Epidermal melanocyte (primary cell): ENCODE results near the gene SUSD6.
A peak's percentile ranks its signal among the peaks of the same experiment; 100 is the strongest.
"Not testable (repeated sequence)": the region's sequence is repeated elsewhere in the genome, so short reads cannot be mapped to it uniquely, and the experiment has no call there.

Source experiments
- DNase-seq: peaks from one replicate; pipeline ENCODE4 v3.0.0; 2011; ENCODE audit warnings: low spot score; ENCODE audit not compliant: insufficient read length

SUSD6 gene

GRCh38 chr14:69591317-69591716 is 20.1 kb upstream of the SUSD6 start:
- no peak for DNase-seq

GRCh38 chr14:69593018-69593677 is 18.2 kb upstream of the SUSD6 start:
- peak; percentile 29 for DNase-seq

- DNase-seq = no peak
These were observed 16.6 kb upstream of the SUSD6 start for GRCh38 chr14:69594846-69595245.

DNA sequence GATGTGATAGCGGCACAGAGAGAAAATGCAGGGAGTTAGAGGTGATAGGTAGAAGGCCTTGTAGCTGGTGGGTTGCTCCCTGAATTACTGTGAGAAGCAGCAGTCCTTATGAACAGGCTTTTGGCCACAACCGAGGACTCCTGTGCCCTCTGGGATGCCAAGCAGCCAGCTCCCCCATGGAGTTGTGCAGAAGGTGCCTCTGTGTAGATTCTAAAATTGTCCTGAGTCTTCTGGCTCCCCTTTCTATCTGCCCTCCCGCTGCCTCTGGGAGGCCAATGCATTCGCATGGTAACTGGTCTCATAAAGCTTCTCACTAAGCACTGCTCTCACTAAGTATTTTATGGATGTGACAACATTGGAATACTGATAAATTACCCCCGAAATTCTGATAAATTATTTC is 16.1 kb upstream of the SUSD6 start:
- no peak for DNase-seq

- DNase-seq = not testable (repeated sequence)
These were observed 12.0 kb upstream of the SUSD6 start for GRCh38 chr14:69599431-69599830.

DNA sequence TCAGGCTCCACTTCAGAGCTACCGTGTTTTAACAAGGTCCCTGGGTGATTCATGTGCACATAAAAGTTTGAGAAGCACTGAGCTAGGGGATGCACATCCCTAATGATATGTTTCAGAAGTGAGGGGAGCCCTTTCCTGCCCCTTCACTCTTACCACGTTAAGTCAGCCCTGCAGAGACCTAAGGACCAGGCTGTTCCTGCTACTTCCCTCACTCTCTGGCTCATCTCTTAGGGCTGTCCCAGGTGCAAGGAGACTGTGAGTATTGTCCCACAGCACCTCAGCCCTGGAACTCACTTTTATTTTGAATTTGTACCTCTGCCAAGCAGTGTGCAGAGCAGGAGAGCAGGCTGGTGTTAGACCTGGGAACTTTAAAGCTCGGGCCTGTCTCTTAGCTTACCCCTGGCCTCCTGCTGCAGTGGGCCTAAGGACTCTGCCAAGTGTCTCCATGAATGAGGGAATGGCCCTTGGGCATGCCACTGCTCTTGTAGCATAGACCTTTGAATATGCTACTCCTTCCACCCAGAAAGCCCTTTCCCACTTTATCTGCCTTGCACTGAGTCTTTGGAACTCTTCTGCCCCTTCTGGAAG is 11.0 kb upstream of the SUSD6 start:
- DNase-seq = no peak

GRCh38 chr14:69605738-69606137 is 5.7 kb upstream of the SUSD6 start:
- no peak for DNase-seq

DNA sequence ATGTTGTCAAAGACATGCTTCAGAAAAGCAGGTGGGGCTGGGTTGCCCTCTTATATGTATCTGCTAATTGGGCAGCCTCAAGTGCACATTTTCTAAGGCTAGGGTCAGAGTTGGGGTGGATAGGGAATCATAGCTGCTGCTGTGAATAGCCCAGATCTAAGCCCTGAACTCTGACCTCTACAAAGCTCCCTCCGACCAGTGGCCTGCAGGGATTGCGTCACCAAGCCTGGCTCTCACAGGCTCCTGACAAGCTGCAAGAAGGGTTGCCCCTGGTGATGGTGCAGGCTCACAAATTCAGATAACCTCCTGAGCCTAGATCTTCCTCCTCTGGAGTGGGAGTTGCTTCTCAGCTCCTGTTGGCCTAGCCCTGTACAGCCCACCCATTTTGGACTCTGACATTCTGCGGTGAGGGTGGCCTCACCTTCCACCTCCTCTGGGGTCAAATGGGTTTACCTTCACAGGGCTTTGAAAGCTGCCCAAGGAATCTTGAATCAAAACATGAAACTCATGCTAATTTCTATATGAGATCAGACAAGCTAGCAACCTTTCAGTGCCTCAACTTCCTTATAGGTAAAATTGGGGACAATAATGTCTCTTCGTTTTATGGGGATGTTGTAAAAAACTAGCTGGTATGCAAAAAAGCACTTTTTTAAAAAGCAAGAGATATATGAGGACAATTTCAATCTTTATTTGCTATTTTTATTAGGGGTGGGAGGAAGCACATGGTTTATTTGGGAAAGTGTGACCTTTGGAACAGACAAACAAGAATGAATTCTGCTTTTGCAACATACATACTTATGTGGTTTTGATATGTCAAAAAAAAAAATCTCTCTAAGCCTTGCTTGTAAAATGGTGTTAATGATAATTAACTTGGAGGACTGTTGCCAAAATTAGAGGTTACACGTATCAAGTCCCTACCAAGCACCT is 4.9 kb upstream of the SUSD6 start:
- DNase-seq = no peak

DNA sequence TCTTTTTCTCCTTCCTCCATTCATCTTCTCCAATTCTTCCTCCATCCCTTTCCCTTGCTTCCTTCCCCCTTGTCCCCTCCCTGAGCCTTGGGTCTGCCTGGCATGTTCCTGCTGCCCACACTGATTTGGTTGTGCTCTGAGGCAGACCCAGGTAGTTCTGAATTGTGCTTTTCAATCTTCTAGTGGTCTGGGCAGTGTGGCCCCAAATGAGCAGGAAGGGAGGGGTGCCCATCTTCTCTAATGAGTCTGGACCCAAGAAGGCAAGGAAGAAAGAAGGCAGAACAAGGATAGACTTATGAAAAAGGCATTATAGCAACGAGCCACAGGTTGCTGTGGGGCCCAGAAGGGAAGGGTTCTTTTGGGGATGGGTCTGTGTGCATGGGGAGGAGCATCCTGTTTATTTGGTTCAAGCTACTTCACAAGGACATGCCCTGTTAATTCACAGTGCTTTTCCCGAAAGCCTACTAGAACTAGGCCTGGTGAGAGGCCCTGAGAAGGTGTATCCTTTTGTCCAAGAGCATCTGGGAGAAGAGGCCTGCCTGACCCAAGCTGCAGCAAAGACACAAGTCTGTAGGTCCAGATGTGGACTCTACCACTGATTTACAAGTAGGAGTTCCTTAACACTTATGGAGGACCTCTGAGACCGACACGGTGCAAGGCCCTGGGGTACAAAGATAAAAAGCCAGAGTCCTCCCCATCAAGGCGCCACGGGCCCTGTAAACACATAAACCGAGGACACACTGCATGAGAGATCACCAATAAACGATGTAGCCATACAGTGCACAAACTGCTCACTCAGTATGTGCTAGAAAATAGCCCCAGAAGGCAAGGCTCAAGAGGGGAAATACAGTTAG is 1.1 kb upstream of the SUSD6 start:
- no peak for DNase-seq

- DNase-seq = no peak
These were observed 573 bp upstream of the SUSD6 start for GRCh38 chr14:69610874-69611171.

DNA sequence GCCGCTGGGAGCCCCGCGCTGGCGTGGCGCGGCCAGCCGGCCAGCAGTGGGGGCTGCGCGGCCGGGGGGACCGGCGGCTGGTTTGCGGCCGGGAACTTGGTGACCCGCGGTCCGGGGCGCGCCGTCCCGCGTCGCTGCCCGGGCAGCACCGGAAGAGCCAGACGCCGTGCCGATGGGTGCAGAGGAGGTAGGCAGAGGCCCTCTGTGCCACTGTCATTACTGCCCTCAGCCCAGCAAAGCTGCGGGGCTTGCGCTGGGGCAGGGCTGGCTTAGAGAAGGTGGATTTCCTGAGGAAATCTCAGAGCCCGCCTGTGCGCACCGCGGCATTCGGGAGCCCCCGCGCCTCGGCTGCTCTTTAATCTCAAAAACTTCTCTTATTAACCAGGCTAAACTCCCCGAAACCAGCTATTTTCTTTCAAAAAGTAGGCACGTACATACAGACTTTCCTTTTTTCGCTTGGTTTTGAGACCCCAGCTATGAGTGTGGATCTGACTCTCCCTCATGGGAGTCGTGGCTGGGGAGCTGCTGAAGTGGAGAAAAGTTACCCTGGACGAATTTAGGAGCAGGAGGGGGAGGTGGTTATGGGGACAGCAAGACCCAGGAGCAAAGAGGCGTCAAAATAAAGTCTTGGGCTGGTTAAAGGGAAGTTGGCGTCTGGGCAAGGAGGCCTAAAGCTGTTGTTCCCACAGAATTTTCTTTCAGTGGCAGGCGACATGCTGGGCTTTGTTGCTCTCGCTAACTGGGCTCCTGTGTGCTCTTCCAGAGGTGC is 802 bp downstream of the SUSD6 start:
- no peak for DNase-seq

- DNase-seq = no peak
These were observed 1.4 kb downstream of the SUSD6 start for GRCh38 chr14:69612783-69613130.

DNA sequence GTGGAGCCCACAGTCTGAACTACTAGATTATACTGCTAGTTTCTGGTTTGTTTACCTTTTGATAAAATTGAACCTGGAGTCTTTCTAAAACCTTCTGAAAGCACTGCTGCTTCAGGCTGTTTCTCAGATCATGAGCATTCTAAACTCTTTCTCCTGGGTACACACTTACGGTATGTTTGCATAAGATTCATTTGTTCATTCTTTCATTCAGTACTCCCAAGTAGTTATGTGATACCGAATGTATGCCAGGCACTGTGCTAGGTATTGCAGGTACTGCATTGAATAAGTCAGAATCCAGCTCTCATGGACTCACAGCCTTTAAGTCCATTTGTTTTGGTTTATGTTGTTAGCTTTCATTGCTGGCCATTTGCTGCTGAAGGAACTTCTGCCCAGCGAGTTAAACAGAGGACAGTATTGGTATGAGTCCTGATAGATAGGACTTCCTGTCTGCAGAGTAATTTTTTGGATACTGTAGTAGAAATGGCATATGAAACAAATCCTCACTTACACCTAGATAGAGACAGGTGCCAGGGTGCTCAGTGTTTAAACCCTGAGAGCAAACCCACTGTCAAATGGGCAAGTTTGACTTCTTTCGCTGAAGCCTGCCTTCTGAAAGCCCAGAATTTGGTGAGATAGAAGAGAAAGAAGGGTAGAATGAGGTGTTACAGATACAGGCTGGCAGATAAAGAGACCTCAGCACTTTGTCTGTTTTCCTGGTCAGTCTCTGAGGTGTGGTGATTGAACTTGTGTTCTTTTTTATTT is 2.1 kb downstream of the SUSD6 start:
- DNase-seq = no peak

GRCh38 chr14:69614592-69614991 is 3.2 kb downstream of the SUSD6 start:
- no peak for DNase-seq

DNA sequence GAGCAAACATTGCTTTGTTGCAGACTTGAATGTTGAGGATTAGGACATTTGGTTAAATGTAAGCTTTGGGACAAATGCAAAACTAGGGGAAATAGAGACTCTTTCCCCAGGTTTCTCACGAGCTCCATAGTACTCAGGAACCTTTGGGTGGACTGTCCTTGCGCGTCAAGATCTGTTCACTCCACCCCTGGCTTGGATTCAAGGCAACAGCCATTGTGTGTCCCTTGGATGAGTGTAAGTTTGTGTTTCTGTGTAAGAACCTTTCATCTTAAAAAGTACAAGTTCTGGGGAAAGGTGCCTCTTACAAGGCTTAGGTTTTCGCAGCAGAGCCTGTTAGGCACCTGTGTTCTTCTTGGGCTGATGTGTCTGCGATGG is 3.7 kb downstream of the SUSD6 start:
- no peak for DNase-seq

DNA sequence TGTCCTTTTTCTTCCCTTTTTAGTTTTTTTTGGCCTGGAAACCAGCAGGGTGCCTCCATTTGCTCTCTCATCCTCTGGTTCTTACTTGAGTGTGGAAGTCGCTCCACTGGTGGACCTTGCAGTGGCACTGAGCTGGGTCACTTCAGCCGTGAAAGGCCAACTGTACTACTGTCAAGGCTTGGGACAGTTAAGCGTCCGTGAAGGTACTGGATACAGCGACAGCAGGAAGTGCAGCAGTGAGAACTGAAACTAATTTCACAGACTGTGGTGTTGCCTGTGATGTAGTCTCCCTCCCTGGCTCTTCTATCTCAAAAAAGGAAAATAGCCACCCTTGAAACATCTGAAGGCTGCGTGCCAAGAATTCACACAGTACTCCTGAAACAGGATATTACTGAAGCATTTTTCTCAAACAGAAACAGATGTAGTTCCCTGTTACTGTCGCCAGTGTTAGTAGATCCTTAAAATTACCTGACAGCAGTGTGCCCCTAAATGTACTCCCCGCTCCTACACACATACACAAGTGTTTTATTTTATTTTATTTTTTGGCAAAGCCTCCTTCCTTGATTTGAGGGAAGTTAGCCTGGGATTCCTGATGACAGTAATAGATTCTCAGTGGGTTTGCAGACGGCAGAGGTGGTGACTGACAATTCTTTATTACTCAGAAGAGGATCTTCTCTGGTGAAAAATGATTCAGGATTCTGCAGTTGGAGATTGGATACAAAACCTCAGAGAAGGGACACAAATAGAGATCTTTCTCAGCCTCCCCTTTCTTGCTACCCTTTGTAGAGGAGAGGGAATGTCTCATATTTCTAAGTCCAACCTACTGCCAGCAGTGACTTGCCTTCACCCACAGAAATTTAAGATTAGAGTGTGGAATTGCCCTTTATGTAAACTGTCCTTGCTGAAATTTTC is 4.4 kb downstream of the SUSD6 start:
- DNase-seq = no peak

DNA sequence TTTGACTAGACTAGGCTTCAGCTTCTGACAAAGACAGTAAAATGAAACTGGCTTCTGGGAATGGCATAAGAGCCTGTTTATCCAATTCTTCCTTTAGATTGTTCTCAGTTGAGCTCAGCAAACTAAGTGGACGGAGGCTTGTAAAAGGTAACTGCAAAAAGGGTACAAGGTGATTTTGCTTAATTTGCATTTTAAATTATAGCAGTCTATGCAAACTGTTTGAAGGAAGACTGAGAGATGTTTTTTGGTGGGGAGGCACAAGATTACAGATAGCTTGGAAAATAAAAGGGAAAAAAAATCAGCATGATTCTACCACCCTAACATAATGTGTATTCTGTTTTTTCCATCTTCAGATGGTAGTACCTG is 5.0 kb downstream of the SUSD6 start:
- no peak for DNase-seq

- DNase-seq = no peak
These were observed 6.4 kb downstream of the SUSD6 start for GRCh38 chr14:69617796-69618195.

DNA sequence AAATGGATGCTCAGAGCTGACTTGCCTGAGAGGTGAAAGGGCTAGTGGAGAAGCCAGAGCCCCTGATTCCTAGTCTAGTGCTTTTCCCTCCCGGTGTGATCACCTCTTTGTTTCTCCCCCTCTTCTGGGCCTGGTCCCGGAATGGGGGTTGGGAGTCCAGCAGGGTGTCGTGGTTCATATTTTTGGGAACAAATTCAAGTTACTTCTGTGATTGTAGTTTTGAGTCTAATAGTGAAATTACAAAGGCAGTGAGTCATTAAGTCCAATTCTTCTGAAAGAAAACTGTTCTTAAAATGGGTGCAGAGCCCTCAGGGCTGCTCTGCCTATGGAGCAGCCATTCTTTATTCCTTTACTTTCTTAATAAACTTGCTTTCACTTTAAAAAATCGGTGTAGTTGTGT is 7.6 kb downstream of the SUSD6 start:
- no peak for DNase-seq
